HG03469 (cell line): Measurements from ENCODE around the gene ZNF541.
A peak's percentile ranks its signal among the peaks of the same experiment; 100 is the strongest.

Experiments used
- ATAC-seq: cut with Tn5 transposase; IDR thresholded peaks from one replicate; pipeline ENCODE4 v1.9.1; 2021; ENCODE audit warnings: mild to moderate bottlenecking, moderate library complexity, moderate number of reproducible peaks; ENCODE audit not compliant: unreplicated experiment

ZNF541 gene

GRCh38 chr19:47573071-47574026, at the start of gene ZNF541:
TSS of gene ZNF541 (minus strand) at chr19:47573148. CDS start at chr19:47555856, 17,292 bp downstream.
- no peak for ATAC-seq

- no peak for ATAC-seq
These were observed 46.8 kb upstream of the ZNF541 start for GRCh38 chr19:47619763-47620162.

GRCh38 chr19:47618771-47619170, 45.8 kb upstream of the ZNF541 start:
- ATAC-seq = no peak

GRCh38 chr19:47615714-47616113, 42.8 kb upstream of the ZNF541 start:
- no peak for ATAC-seq

- no peak for ATAC-seq
These were observed 42.3 kb upstream of the ZNF541 start for GRCh38 chr19:47615230-47615629.

- ATAC-seq = no peak
These were observed 41.6 kb upstream of the ZNF541 start for GRCh38 chr19:47614559-47614958.

GRCh38 chr19:47614021-47614295, 41.0 kb upstream of the ZNF541 start:
- ATAC-seq = no peak

GRCh38 chr19:47613165-47614020, 40.4 kb upstream of the ZNF541 start:
- ATAC-seq = no peak

- no peak for ATAC-seq
These were observed 38.0 kb upstream of the ZNF541 start for GRCh38 chr19:47610902-47611301.

- no peak for ATAC-seq
These were observed 37.3 kb upstream of the ZNF541 start for GRCh38 chr19:47609906-47610894.

- peak; percentile 15 for ATAC-seq
These were observed 36.3 kb upstream of the ZNF541 start, which contains the start of gene BICRA for GRCh38 chr19:47608969-47609905. TSS of gene BICRA (plus strand) at chr19:47609134. CDS start at chr19:47673575, 64,441 bp downstream.

GRCh38 chr19:47608074-47608918, 35.3 kb upstream of the ZNF541 start:
- peak; percentile 48 for ATAC-seq

GRCh38 chr19:47607564-47608073, 34.7 kb upstream of the ZNF541 start:
- ATAC-seq = no peak

- no peak for ATAC-seq
These were observed 31.0 kb upstream of the ZNF541 start for GRCh38 chr19:47603706-47604565.

- ATAC-seq = no peak
These were observed 28.4 kb upstream of the ZNF541 start for GRCh38 chr19:47601180-47601904.
